Adipose tissue (tissue), 3 donors: ENCODE measurements around the gene KCNJ6. TPM values are rescaled to one million over a fixed set of nuclear protein-coding genes. Genes with fewer than 3 reads are reported as not detected.

ENCODE experiments used
- H3K27ac ChIP-seq: one replicate; pipeline ENCODE4 v1.5.1; 2013; ENCODE audit warnings: low read depth, low read length
- WGBS, 3 donors: extraction: QIAGEN DNeasy Blood & Tissue Kit; methylation state at CpG; one replicate each; pipeline ENCODE4 v1.1.7; 2013; 5-methylcytosine and 5-hydroxymethylcytosine counted together
- polyA plus RNA-seq, 3 donors: library from polyadenylated mRNA; stranded (reverse); fragments of 200-250 nt; gene quantifications; one replicate each; pipeline ENCODE4 v1.2.3, GENCODE V29; 2013
- donor health status: healthy with polysubstance abuse.
- donor health status: Bipolar disorder and iron deficiency.
- donor health status: healthy.

Gene KCNJ6
- polyA plus RNA-seq, 3 donors: under 0.01 to 0.10 TPM; not detected in 1

- 67 to 85% (median 81%) methylated on average over 14 of the region's 14 CpGs for WGBS, 3 donors
These were observed 73.9 kb downstream of the KCNJ6 start for GRCh38 chr21:37842163-37842919.

DNA sequence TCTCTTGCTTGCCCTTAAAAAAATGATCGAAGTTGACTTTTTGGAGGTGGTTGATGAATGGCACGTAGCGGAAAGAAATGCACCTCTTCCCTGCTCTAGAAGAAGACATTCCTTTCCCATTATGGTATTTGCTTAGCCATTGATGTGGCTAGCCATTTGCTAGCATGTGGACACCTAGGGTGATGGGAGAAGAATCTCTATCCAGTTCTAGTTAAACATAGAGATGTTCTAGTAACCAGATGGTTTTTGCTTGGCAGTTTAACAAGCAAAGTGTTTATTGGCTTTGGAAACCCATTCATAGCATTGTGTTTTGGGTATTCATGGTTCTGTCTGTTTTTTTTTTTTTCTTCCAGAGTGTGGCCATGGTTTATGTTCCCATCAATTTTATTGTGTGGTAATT is 78.9 kb downstream of the KCNJ6 start:
- WGBS, 3 donors: 90 to 94% (median 91%) methylated on average over 3 of the region's 3 CpGs

More at GRCh38 chr21:37842163-37842919, 73.9 kb downstream of the KCNJ6 start:
- H3K27ac ChIP-seq: no peak overlapping the region

GRCh38 chr21:37835481-37835880 is 80.8 kb downstream of the KCNJ6 start:
- WGBS, 3 donors: 63 to 90% (median 86%) methylated on average over 3 of the region's 3 CpGs
- no peak overlapping the region for H3K27ac ChIP-seq

More for the DNA sequence above, 78.9 kb downstream of the KCNJ6 start:
- no peak overlapping the region for H3K27ac ChIP-seq

DNA sequence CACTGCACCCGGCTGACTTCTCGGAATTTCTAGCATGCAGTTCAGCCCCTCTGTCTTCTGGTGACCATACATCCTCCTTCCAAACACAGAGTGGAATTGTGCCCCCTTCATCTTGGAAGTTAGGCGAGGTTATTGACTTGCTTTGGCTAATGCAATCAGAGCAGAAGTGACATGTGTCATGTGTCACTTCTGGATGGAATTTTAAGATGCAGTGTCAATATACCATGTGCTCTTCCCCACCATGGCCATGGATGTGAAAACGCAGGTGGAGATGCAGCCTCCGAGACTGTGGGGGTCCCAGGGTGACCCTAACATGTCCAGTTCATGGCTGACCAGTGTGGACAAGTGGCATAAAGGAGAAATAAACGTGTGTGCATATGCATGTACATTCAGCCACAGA is 83.0 kb downstream of the KCNJ6 start:
- H3K27ac ChIP-seq: no peak overlapping the region
- WGBS, 3 donors: 65 to 82% (median 76%) methylated on average over 6 of the region's 6 CpGs

- H3K27ac ChIP-seq: no peak overlapping the region
- 45 to 54% (median 51%) methylated on average over 4 of the region's 4 CpGs for WGBS, 3 donors
These were observed 86.8 kb downstream of the KCNJ6 start for GRCh38 chr21:37829447-37829846.

GRCh38 chr21:37828991-37829390 is 87.3 kb downstream of the KCNJ6 start:
- 33 to 57% (median 35%) methylated on average over 6 of the region's 6 CpGs for WGBS, 3 donors
- no peak overlapping the region for H3K27ac ChIP-seq

- no peak overlapping the region for H3K27ac ChIP-seq
- WGBS, 3 donors: 51 to 69% (median 67%) methylated on average over 9 of the region's 9 CpGs
These were observed 87.7 kb downstream of the KCNJ6 start for GRCh38 chr21:37828556-37828955.

- WGBS, 3 donors: 39 to 82% (median 78%) methylated on average over 6 of the region's 6 CpGs
- no peak overlapping the region for H3K27ac ChIP-seq
These were observed 88.3 kb downstream of the KCNJ6 start for GRCh38 chr21:37827913-37828312.

DNA sequence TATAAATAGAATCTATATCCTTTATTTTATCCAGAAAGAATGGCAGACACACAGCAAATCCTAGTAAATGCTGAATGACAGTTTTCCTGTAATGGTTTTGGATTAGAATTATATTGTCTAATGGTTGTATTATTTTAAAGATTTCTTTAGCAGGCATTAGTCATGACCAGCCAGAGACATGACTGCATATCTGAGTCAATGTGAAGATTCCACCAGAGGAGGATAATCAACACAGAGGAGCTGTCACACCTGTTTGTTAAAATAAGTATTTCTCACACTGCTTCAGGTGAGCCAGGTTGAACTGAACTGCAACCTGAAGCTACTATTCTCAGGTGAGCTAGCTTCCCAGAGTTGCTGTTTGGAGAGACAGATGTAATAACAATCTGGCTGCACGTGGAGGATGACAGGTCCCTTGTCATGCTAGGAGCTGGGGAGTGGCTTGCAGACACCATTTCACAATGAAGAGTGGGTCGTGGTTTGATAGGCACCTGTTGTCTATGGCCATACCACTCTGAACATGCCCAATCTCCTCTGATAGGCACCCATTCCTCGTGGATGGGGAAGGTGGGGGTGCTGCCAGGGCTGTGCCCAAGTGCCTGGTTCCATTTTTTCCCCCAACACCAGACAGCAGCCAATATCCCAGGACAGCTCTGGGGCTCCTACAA is 94.3 kb downstream of the KCNJ6 start:
- 39 to 48% (median 47%) methylated on average over 3 of the region's 3 CpGs for WGBS, 3 donors
- H3K27ac ChIP-seq: no peak overlapping the region

DNA sequence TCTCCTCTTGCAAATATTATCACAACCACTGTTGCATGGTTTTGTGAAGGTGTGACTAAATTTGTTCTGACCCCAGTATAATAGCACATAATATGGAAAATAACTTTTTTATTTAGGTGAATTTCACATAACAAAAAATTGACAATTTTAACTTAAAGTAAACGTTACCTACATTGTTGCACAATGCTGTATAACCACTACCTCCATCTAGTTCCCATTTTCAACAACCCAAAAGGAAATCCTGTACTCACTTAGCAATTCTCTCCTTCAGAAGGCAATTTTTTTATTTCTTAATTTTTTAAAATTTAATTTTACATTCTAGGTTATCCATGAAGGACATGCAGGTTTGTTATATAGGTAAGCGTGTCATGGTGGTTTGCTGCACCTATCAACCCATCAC is 95.2 kb downstream of the KCNJ6 start:
- no peak overlapping the region for H3K27ac ChIP-seq
- 64 to 75% (median 65%) methylated on average over 2 of the region's 2 CpGs for WGBS, 3 donors

- H3K27ac ChIP-seq: no peak overlapping the region
These were observed 96.9 kb downstream of the KCNJ6 start for GRCh38 chr21:37819372-37819771.

DNA sequence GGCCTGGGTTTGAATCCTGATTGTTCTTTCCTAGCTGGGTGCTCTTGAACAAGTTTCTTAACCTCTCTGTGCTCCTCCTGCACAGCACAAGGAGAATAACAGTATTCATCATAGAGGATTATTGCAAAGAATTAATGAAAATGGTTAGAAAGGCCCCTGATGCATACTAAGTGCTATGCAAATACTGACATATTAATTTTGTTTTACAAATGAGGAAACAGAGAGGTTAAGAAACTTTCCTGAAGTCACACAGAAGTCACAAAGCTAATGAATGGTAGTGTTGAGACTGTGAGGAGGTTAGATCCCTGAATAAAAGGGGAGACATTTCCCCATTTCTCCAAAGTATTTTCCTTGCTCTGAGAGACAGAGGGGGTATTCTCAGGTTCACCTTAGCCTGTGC is 99.0 kb downstream of the KCNJ6 start:
- H3K27ac ChIP-seq: no peak overlapping the region

GRCh38 chr21:37815893-37816292 is 100.4 kb downstream of the KCNJ6 start:
- no peak overlapping the region for H3K27ac ChIP-seq
- WGBS, 3 donors: 77 to 84% (median 81%) methylated on average over 9 of the region's 9 CpGs

GRCh38 chr21:37811711-37812110 is 104.5 kb downstream of the KCNJ6 start:
- 51 to 73% (median 69%) methylated on average over 2 of the region's 2 CpGs for WGBS, 3 donors
- no peak overlapping the region for H3K27ac ChIP-seq

- no peak overlapping the region for H3K27ac ChIP-seq
- 67 to 80% (median 75%) methylated on average over 2 of the region's 2 CpGs for WGBS, 3 donors
These were observed 108.0 kb downstream of the KCNJ6 start for GRCh38 chr21:37808261-37808660.

- no peak overlapping the region for H3K27ac ChIP-seq
- WGBS, 3 donors: 34 to 53% (median 53%) methylated on average over 2 of the region's 2 CpGs
These were observed 111.0 kb downstream of the KCNJ6 start for GRCh38 chr21:37805266-37805665.

DNA sequence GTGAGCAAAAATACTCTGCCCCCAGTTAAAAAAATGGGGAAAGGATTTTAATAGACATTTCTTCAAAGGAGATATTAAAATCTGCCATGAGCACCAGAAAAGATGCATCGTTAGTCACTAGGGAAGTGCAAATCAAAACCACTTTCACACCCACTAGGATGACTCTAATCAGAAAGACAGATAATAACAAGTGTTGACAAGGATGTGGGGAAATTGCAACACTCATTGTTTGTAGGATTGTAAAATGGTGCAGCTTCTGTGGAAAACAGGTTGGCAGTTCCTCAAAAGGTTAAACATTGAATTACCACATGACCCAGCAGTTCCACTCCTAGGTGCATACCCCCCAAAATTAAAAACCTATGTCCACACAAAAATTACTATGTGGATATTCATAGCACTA is 112.3 kb downstream of the KCNJ6 start:
- H3K27ac ChIP-seq: no peak overlapping the region
- 62 to 78% (median 70%) methylated on average over 1 of the region's 1 CpG for whole genome bisulfite sequencing, 3 donors

- 62 to 77% (median 62%) methylated on average over 8 of the region's 8 CpGs for WGBS, 3 donors
- no peak overlapping the region for H3K27ac ChIP-seq
These were observed 113.1 kb downstream of the KCNJ6 start for GRCh38 chr21:37803101-37803651.

DNA sequence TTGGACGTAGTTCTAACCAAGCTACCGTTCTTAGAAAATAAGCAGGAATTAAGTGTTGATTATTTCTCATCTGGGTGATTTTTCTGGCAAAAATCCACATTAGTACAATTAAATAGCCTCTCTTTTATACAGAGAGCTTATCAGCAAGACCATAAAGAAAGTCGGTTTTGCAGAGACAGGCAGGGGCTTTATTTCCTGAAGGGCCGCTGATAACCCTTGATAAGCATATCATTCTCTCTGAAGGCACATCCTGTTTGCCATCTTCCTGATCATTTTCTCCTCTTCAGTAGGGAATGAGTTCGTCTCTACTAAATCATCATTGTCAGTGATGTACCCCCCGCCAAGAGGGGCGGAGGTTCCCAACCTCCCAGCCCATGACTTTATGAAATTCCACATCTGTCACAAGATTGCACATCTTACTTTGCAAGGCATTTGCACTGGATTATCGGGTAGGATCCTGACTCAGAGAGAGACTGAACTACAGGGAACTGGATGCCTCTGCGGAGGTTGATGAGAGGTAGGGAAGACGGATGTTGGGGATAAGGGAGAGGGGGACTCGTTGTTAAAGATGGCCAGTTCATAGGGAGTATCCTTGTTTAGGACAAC is 115.7 kb downstream of the KCNJ6 start:
- 53 to 61% (median 58%) methylated on average over 11 of the region's 11 CpGs for WGBS, 3 donors
- no peak overlapping the region for H3K27ac ChIP-seq
